Adipocyte (in vitro differentiated cells): ENCODE data around the gene INTU.
"Not testable (repeated sequence)": the region's sequence is repeated elsewhere in the genome, so short reads cannot be mapped to it uniquely, and the experiment has no call there.

Experiments used
- DNase-seq: peaks from one replicate; pipeline ENCODE4 v3.0.0-alpha.2; 2015; ENCODE audit warnings: low read depth
- H3K27me3 ChIP-seq: replicated peaks from 2 replicates; pipeline ENCODE4 v1.7.0; 2013; ENCODE audit warnings: mild to moderate bottlenecking, low read length, moderate library complexity; ENCODE audit not compliant: control insufficient read depth, insufficient read depth
- H3K36me3 ChIP-seq: 2 replicates; pipeline ENCODE4 v1.7.0; 2013; ENCODE audit warnings: low read length, mild to moderate bottlenecking, moderate library complexity; ENCODE audit not compliant: control insufficient read depth, insufficient read depth, severe bottlenecking
- H3K4me1 ChIP-seq: 2 replicates; pipeline ENCODE4 v1.7.0; 2013; ENCODE audit warnings: mild to moderate bottlenecking, low read length, moderate library complexity; ENCODE audit not compliant: control insufficient read depth, insufficient read depth
- H3K4me3 ChIP-seq: 2 replicates; pipeline ENCODE4 v1.7.0; 2013; ENCODE audit warnings: mild to moderate bottlenecking, low read length, moderate library complexity
- H3K9ac ChIP-seq: 2 replicates; pipeline ENCODE4 v1.7.0; 2013; ENCODE audit warnings: mild to moderate bottlenecking, low read length, moderate library complexity
- H3K9me3 ChIP-seq: 2 replicates; pipeline ENCODE4 v1.7.0; 2013; ENCODE audit warnings: mild to moderate bottlenecking, low read length, moderate library complexity; ENCODE audit not compliant: control insufficient read depth

INTU gene

GRCh38 chr4:127648061-127648460, 15.3 kb downstream of the INTU start:
- Histone ChIP-seq H3K4me1 (peaks cover 16% of the 10 kb centered on the region), H3K4me3 (no peak overlapping the region), H3K36me3 (no peaks in the 10 kb centered on the region), H3K27me3 (no peaks in the 10 kb centered on the region), H3K9me3 (no peaks in the 10 kb centered on the region), H3K9ac (no peak overlapping the region)
- DNase-seq: no peak

- H3K9ac ChIP-seq, H3K4me1 ChIP-seq, H3K36me3 ChIP-seq, H3K27me3 ChIP-seq, H3K9me3 ChIP-seq, H3K4me3 ChIP-seq, DNase-seq: not testable (repeated sequence)
These were observed 22.8 kb downstream of the INTU start for GRCh38 chr4:127655590-127655989.

- Histone ChIP-seq H3K4me1 (no peaks in the 10 kb centered on the region), H3K4me3 (no peak overlapping the region), H3K9me3 (no peaks in the 10 kb centered on the region), H3K36me3 (no peaks in the 10 kb centered on the region), H3K9ac (no peak overlapping the region), H3K27me3 (no peaks in the 10 kb centered on the region)
- DNase-seq: no peak
These were observed 23.4 kb downstream of the INTU start for GRCh38 chr4:127656047-127656680.

- DNase-seq: no peak
- no peaks in the 10 kb centered on the region for H3K9me3 ChIP-seq
- H3K4me3 ChIP-seq: no peak overlapping the region
- no peaks in the 10 kb centered on the region for H3K4me1 ChIP-seq
- no peaks in the 10 kb centered on the region for H3K36me3 ChIP-seq
- no peak overlapping the region for H3K9ac ChIP-seq
- H3K27me3 ChIP-seq: no peaks in the 10 kb centered on the region
These were observed 27.6 kb downstream of the INTU start for GRCh38 chr4:127660284-127660885.

GRCh38 chr4:127667116-127667515, 34.4 kb downstream of the INTU start:
- no peaks in the 10 kb centered on the region for H3K27me3 ChIP-seq
- no peak for DNase-seq
- no peak overlapping the region for H3K9ac ChIP-seq
- H3K36me3 ChIP-seq: no peaks in the 10 kb centered on the region
- no peaks in the 10 kb centered on the region for H3K4me1 ChIP-seq
- H3K9me3 ChIP-seq: no peaks in the 10 kb centered on the region
- H3K4me3 ChIP-seq: no peak overlapping the region

GRCh38 chr4:127667772-127668171, 35.0 kb downstream of the INTU start:
- Histone ChIP-seq H3K27me3 (no peaks in the 10 kb centered on the region), H3K9me3 (no peaks in the 10 kb centered on the region), H3K9ac (no peak overlapping the region), H3K4me1 (no peaks in the 10 kb centered on the region), H3K4me3 (no peak overlapping the region), H3K36me3 (no peaks in the 10 kb centered on the region)
- no peak for DNase-seq

GRCh38 chr4:127668770-127669169, 36.0 kb downstream of the INTU start:
- no peaks in the 10 kb centered on the region for H3K4me1 ChIP-seq
- H3K27me3 ChIP-seq: no peaks in the 10 kb centered on the region
- no peaks in the 10 kb centered on the region for H3K36me3 ChIP-seq
- H3K4me3 ChIP-seq: no peak overlapping the region
- DNase-seq: no peak
- no peaks in the 10 kb centered on the region for H3K9me3 ChIP-seq
- no peak overlapping the region for H3K9ac ChIP-seq

- H3K9ac ChIP-seq: no peak overlapping the region
- H3K27me3 ChIP-seq: no peaks in the 10 kb centered on the region
- H3K4me1 ChIP-seq: no peaks in the 10 kb centered on the region
- no peaks in the 10 kb centered on the region for H3K9me3 ChIP-seq
- no peaks in the 10 kb centered on the region for H3K36me3 ChIP-seq
- H3K4me3 ChIP-seq: no peak overlapping the region
- no peak for DNase-seq
These were observed 36.9 kb downstream of the INTU start for GRCh38 chr4:127669691-127670090.

GRCh38 chr4:127672111-127672510, 39.4 kb downstream of the INTU start:
- Histone ChIP-seq H3K36me3 (peaks cover 9% of the 10 kb centered on the region), H3K4me1 (no peaks in the 10 kb centered on the region), H3K27me3 (no peaks in the 10 kb centered on the region), H3K9me3 (no peaks in the 10 kb centered on the region), H3K9ac (no peak overlapping the region), H3K4me3 (no peak overlapping the region)
- DNase-seq: no peak

GRCh38 chr4:127685292-127685691, 52.5 kb downstream of the INTU start:
- Histone ChIP-seq H3K9ac (no peak overlapping the region), H3K4me3 (no peak overlapping the region), H3K36me3 (no peaks in the 10 kb centered on the region), H3K27me3 (no peaks in the 10 kb centered on the region), H3K9me3 (no peaks in the 10 kb centered on the region), H3K4me1 (peaks cover 11% of the 10 kb centered on the region)
- DNase-seq: peak; percentile 60

GRCh38 chr4:127686658-127687057, 53.9 kb downstream of the INTU start:
- Histone ChIP-seq H3K9me3 (no peaks in the 10 kb centered on the region), H3K27me3 (no peaks in the 10 kb centered on the region), H3K9ac (no peak overlapping the region), H3K4me1 (peaks cover 11% of the 10 kb centered on the region), H3K4me3 (no peak overlapping the region), H3K36me3 (peaks cover 5% of the 10 kb centered on the region)
- DNase-seq: no peak

GRCh38 chr4:127687580-127687979, 54.8 kb downstream of the INTU start:
- Histone ChIP-seq H3K4me3 (no peak overlapping the region), H3K9ac (no peak overlapping the region), H3K9me3 (no peaks in the 10 kb centered on the region), H3K27me3 (no peaks in the 10 kb centered on the region), H3K36me3 (peaks cover 5% of the 10 kb centered on the region), H3K4me1 (peaks cover 11% of the 10 kb centered on the region)
- no peak for DNase-seq
